GM21447 (cell line): Measurements from ENCODE around the gene TINAG.
"Not testable (repeated sequence)": the region's sequence is repeated elsewhere in the genome, so short reads cannot be mapped to it uniquely, and the experiment has no call there.

Experiments used
- ATAC-seq: cut with Tn5 transposase; IDR thresholded peaks from one replicate; pipeline ENCODE4 v1.9.1; 2021; ENCODE audit not compliant: unreplicated experiment

TINAG gene

DNA sequence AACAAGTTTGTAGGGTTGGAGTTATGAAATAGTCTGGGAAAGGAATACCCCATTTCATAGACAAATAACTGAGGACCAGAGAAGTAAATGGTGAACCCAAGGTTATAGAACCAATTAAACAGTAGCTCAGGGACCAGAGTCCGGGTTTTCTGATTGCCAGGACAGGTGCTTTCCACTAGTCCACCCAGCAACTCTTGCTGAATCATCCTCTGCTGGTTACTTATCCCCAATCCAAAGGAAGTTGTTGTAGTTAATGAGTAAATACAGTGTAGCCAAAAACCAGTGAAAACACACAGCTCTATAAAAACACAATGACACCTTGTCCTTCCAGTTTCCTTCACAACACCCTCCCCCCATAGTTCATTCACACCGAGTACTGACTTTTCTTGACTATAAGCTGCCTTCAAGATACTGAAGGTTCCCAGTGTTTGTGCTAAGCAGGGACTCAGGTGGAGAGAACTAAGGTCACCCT, 766 bp upstream of the TINAG start:
- peak; percentile 73 for ATAC-seq

GRCh38 chr6:54308986-54309315, 710 bp downstream of the TINAG start:
- ATAC-seq: no peak

GRCh38 chr6:54310377-54311152, 2.3 kb downstream of the TINAG start:
- no peak for ATAC-seq

GRCh38 chr6:54315656-54316055, 7.4 kb downstream of the TINAG start:
- no peak for ATAC-seq

DNA sequence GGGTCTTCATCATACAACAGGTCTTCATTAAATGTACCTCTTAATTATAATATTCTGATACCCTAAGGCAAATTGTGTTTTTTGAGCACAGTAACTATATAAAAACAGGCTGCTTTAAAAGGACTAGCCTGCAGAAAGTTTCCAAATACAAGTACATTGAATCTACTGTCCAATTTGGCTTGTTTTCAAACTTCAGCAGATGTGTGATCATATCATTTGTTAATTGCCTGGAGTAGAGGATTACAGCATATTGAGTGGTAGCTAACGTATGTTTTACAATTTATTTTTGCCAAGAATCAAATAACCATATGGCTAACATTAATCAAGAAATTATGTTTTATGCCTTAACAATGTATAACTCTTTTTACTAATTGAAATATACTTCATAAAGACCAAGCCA, 12.6 kb downstream of the TINAG start:
- ATAC-seq: no peak

DNA sequence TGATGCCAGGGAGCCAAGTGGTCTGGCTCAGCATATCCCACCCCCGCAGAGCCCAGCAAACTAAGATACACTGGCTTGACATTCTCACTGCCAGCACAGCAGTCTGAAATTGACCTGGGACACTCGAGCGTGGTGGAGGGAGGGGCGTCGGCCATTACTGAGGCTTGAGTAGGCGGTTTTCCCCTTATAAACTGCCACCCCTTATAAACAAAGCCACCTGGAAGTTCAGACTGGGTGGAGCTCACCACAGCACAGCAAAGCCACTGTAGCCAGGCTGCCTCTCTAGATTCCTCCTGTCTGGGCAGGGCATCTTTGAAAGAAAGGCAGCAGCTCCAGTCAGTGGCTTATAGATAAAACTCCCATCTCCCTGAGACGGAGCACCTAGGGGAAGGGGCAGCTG, 19.4 kb downstream of the TINAG start:
- ATAC-seq: no peak

GRCh38 chr6:54331571-54331970, 23.3 kb downstream of the TINAG start:
- not testable (repeated sequence) for ATAC-seq

DNA sequence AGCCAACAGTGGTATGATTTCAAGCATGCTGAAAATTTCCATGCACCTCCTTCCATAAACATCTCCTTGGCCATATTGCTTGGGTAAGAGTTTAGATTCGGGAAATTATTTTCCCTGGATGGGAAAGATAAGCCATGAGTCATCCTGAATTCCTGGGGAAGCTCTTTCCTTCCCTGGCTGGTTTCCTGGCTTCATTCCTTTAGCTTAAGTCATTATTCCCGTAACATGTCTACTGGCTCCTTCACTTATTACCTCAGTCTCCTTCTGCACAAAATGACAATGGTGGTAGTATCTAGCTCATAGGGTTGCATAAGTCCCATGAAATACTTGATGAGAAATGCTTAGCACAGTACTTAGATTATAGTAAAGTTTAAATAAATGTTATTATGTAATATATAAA, 27.6 kb downstream of the TINAG start:
- no peak for ATAC-seq

DNA sequence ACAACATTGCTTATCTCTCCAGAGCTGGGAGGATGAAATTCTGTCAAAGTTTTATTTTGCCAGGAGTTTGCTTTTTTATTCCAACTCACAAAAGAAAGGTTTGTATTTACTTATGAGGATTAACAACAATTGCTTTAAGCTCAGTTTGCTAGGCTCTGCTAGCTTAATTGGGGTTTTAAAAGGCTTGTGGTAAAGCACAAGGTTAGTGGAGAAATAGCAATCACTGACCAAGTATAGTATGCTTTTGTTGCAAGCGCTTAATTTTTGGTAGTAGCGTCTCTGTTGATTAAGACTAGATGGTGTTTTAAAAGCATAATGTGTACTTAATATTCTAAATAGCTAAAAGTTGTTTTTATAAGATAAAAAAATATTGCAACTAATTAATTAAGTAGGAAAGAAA, 45.7 kb downstream of the TINAG start:
- ATAC-seq: no peak

GRCh38 chr6:54354608-54355007, 46.4 kb downstream of the TINAG start:
- no peak for ATAC-seq

DNA sequence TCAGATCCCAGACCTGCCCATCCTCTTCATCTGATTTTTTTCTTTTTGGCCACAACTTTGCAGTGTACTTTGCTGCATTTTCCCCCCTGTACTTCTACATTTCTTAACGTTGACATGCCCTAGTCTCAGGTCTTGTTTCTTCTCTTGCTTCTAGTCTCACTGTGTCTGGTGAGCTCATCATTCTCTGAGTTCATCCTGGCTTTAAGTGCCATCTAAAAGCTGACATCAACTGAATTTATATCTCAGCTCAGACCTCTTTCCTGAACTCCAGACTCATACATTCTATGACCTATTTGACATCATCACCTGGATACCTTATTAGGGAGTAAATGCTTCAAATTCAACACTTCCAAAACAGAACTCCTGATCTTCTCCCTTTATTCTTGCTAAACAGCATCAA, 48.9 kb downstream of the TINAG start:
- ATAC-seq: no peak

DNA sequence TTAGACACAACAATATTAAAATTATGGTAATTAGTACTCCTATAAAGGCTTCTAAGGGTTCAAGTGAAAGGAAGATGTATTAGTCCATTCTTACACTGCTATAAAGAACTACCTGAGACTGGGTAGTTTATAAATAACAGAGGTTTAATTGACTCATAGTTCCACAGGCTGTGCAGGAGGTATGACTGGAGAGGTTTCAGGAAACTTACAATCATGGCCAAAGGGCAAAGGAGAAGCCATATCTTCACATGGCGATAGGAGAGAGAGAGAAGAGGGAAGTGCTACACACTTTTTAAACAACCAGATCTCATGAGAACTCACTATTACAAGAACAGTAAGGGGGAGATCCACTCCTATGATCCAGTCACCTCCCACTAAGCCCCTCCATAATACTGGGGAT, 52.9 kb downstream of the TINAG start:
- ATAC-seq: no peak

DNA sequence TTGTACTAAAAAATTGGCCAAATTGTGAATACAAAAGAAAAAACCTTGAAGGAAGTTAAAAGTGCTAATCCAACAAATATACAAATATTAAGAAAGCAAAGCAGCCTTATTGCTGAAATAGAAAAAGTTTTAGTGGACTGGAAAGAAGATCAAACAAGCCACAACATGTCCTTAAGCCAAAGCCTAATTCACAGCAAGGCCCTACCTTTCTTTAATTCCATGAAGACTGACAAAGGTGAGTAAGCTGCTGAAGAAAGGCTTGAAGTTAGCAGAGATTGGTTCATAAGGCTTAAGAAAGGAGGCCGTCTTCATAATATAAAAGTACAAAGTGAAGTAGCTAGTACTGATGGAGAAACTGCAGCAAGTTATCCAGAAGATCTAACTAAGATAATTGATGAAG, 53.5 kb downstream of the TINAG start:
- ATAC-seq: no peak

DNA sequence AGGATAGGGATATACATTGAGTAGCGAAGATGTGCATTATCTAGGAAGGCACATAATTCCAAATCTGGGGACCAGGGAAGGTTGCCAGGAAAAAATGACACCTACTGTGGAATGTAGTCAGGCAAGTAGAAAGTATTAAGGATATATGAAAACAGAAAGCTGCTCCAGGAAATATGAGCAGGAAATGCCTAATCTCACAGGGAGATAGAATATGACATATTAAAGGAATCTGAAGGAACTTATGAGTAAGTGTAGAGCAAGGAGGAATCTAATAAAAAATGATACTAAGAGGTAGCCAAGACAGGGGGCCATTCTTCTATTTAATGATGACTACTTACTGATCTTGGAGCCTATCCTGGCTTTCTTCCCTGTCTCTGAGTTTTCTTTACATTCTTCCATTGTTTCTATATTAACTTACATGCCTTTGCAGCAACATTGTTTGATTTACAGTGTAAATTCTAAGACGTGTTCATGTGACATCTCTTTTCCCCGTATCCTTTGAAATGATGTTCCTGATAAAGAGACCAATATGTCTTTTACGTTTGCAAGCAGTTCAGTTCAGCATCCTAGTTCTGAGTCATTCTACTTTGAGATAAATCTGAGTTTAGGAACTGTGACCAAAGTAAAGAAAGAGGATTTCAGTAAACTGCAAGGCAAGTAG, 58.6 kb downstream of the TINAG start:
- ATAC-seq: no peak

DNA sequence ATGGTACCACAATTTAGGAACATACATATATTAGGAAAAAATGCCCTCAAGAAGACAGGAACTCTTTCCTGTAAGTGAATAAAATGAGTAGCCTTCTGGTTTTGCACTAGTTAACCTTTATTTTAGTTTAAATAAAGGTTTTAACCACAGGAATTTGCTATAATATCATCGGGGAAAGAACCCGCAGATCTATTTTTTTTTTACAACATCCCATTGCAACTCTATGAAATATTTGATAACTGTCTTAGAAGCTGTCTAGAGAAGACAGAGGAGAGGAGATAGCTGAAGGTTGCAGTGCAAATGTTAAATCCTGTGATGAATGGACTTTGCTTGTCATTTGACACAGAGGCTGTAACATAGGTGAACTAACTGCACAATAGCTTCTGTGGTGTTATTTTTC, 69.5 kb downstream of the TINAG start:
- no peak for ATAC-seq

DNA sequence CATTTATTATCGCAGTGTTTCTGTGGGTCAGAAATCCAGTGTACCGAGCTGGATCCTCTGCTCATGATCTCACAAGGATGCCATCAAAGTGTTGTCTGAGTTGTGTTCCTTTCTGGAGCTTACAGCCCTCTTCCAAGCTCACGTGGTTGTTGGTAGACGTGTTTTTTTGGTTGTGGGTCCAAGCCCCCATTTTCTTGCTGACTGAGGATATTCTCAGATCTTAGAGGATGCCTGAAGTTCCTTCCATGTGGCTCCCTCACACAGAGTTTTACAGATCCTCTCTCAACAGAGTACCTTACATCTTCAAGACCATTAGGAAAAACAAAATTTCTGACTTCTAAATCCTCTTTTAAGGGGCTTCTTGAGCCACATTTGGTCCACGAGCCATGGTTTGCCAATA, 78.1 kb downstream of the TINAG start:
- no peak for ATAC-seq

- ATAC-seq: no peak
Observed at GRCh38 chr6:54390362-54390761, 82.1 kb downstream of the TINAG start.

- ATAC-seq: no peak
Observed at GRCh38 chr6:54391577-54391976, 83.3 kb downstream of the TINAG start.

GRCh38 chr6:54403096-54403495, 94.9 kb downstream of the TINAG start:
- ATAC-seq: no peak

GRCh38 chr6:54404791-54405190, 96.5 kb downstream of the TINAG start:
- no peak for ATAC-seq

DNA sequence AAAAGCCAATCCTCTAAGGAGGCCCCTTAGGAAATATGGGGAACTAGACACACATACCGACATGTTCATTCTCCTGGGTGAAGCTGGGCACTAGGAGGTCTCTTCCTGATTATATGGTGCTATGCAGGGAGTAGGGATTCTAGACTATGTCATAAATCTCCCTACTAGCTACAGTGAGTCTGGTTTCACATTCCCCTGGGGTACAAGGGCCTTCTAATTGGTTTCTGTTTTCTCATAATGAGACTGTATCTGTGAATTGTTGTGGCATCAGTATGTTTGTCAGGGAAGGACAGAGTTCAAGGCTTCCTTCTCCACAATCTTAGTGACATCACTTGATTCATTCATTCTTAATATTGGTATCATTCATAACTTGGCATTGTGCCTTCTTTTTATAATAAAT, 103.5 kb downstream of the TINAG start:
- no peak for ATAC-seq

GRCh38 chr6:54415517-54415916, 107.3 kb downstream of the TINAG start:
- no peak for ATAC-seq

GRCh38 chr6:54419885-54420284, 111.6 kb downstream of the TINAG start:
- ATAC-seq: no peak
